ENCODE measurements around the gene KSR1.
"Not testable (repeated sequence)": the region's sequence is repeated elsewhere in the genome, so short reads cannot be mapped to it uniquely, and the experiment has no call there.

KSR1 gene

GRCh38 chr17:27669850-27670249 is 213.6 kb downstream of the KSR1 start:
- no peak for DNase-seq

DNA sequence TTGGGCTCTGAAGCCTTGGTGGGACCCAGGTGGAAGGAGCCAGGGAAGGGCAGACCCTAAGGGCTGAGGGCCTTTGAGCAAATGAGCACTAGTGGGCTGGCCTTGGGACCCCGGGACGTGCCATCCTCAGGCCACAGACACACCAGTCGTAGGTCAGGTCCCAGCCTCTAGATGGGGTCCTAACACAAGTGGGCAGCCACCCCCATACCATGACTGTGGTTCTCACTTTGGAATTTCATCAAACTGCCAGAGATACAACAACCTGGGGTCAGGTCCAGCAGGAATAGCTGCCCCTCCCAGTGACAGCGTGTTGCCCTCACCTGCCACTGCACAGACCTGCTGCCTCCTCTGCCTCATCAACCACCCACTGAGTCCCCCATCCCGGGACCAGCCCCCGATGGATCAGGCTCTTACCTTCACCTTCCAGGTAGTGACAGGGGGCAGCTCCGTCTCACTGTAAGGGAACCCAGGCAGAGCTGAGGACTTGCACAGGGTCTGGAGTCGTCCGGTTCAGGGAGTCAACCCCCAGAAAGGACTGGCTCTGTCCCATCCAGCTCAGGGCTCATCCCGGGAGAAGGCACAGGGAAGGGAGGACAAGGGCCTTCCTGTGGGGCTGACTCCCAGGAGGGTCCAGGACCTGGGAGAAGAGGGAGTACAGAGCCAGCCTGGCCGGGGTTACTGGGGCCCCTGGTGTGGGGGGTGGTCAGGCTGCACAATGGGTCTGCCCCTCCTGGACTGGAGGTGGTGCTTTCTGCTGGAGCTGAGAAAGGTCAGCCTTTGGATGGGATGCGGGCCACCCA is 214.7 kb downstream of the KSR1 start:
- DNase-seq = no peak

DNA sequence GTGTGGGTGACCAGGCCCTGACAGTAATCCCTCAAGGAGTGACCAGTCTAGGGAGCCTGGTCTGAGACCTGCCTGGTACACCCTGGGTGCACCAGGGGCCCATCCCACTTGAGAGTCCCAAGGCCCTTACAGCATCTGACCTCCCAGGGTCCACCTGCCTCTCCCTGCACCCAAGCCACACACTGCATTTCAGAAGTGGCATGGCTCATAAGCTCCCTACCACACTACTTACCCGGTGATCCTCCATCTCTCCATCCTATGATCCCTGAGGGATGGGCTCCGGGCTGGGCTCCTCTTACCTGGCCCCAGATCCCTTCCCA is 215.3 kb downstream of the KSR1 start:
- DNase-seq = no peak

DNA sequence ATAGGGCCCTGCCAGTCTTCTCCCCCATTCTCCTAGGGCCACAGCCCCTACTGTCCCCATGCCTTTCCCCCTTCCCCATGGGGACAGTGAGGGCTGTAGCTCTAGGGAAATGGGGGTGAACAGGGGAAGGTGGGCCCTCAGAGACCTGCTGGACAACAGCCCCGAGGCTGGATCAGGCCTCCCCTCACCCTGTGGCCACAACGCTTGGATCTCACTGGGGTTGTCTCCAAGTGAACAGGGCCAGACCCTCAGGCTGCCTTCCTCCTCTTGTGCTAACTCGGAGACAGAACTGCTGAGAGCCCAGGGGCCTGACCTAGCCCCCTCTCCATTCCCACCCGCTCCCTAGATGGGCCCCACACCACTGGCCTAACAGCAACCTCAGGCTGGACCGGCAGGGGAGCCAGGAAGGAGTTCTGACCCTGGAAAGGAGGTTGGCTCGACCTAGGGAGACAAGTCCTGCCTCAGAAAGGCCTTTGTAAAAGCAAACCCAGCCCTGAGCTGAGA is 215.8 kb downstream of the KSR1 start:
- not testable (repeated sequence) for DNase-seq

DNA sequence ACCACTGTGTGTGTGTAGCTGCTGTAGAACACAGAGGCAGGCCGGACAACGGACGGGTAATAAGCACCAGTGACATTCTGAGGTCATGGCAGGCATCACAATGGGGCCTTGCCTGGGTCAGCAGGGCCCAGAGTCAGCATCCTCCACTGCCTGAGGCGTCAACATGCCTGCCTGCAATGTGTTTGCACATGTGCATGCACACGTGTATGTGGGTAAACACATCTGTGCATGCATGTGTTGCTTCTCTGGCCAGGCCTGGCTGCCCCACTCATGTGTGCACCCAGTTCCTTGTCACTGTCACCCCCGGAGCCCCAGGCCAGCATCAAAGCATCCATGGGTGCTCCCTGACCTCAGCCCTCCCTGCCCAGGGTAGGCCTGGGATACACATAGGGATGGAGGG is 218.1 kb downstream of the KSR1 start:
- DNase-seq = no peak

All from NCI-H226 (cell line).